ENCODE results near the gene GH2.
"Not testable (repeated sequence)": the region's sequence is repeated elsewhere in the genome, so short reads cannot be mapped to it uniquely, and the experiment has no call there.

GH2 gene

DNA sequence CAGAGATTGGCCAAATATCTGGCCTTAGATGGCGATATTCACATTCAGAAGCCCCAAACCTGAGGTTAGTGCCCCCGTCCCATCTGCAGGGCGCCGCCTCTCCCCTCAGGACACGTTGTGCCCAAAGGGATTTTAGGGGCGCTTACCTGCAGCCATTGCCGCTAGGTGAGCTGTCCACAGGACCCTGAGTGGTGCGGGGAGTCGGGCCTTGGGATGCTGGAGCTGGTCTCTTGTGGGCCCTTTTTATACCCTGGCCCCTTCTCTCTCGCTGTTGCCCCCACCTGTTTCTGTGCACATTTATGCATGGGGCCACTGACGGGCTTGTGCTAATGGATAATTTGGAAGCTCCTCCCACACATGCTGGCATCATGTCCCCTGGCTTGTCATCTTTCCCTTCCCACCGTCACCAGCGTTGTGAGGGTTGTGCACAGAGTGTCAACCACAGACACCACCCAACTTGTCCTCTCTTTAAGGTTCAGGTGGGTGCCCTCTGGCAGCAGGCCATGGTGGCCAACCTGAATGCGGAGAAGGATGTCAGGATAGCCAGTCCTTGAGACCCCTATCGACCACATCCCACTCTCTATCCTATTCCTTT lies 29.4 kb upstream of the GH2 start, which contains the start of gene CSHL1:
Gene CSHL1 (minus strand): TSS at position 218 of the 595 bp plus-strand sequence. CDS start 62 bp downstream, at position 156.
- no peak for DNase-seq

DNA sequence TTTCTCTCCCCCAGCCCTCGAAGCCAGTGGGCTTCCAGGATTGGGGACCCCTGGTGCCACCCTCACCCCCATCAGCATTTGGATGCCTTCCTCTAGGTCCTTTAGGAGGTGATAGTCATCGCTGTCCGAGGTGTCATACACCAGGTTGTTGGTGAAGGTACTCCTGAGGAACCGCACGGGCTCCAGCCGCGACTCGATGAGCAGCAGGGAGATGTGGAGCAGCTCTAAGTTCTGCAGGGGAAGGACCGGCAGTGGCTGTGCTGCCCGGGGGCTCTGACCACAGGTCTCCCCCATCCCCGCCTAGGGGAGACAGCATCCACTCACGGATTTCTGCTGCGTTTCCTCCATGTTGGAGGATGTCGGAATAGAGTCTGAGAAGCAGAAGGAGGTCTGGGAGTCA lies 28.4 kb upstream of the GH2 start:
- DNase-seq: no peak

DNA sequence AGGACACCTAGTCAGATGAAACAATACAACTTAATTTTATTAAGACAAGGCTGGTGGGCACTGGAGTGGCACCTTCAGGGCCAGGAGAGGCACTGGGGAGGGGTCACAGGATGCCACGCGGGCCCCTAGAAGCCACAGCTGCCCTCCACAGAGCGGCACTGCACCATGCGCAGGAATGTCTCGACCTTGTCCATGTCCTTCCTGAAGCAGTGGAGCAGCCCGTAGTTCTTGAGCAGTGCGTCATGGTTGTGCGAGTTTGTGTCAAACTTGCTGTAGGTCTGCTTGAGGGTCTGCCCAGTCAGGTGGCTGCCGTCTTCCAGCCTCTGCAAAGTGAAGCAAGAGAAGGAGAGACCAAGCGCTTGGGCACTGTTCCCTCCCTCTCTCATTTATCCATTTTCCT lies 27.8 kb upstream of the GH2 start:
- DNase-seq: not testable (repeated sequence)

DNA sequence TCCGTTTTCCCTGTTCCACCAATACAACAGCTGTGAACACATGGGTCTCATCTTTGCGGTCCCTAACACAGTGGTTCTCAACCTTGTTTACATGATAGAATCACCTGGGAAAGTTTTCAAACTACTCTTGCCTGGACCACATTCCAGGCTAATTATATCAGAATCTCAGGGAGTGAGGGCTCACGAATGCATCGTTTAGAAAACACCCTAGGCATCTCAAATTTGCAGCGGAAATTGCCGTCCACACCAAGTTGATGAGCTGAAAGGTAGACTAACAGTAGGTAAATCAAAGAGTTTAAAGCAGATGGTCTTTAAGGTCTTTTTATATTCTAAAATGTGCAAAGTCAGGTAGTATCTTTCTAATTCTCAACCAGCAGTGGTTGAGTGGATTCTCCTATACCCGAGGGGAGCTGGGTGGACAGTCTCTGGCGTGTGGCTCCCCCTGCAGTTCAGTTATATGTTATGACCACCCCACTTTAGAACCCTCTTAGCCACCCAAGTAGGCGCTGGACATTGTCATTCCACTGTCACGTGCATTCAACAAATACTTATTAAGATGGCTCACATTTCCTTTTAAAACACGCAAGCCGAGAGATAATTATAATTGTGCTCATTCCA lies 25.5 kb upstream of the GH2 start:
- peak in 1 of 2 donors; percentile 22 for DNase-seq

DNA sequence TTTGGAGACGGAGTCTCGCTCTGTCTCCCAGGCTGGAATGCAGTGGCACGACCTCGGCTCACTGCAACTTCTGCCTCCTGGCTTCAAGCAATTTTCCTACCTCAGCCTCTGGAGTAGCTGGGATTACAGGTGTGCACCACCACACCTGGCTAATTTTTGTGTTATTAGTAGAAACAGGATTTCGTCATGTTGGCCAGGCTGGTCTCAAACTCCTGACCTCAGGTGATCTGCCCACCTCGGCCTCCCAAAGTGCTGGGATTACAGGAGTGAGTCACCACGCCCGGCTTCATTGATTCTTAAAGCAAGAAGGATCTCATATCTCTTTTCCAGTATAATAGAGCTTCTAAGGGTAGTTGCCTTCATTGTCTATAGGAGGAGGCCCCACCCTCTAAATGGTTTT lies 23.1 kb upstream of the GH2 start:
- not testable (repeated sequence) for DNase-seq

DNA sequence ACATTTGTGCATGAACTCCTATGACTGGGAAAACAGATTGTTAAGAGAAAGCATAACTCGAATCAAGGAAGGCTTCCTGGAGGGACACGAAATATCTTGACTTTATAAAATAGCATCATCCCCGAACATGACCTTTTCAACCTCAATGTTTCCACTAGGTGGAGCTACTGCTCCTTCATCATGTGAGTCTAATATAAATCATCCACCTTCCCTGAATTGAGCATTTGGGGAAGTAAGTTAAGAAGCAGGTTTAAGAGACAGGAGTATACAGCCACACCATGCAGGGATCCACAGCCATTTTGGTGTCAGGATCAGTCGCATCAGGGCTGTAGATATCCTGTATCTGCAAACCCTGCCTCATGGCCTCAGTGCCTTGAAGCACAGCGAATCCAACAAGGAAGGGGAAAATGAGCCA lies 22.1 kb upstream of the GH2 start:
- peak; percentile 5 to 37 for DNase-seq

DNA sequence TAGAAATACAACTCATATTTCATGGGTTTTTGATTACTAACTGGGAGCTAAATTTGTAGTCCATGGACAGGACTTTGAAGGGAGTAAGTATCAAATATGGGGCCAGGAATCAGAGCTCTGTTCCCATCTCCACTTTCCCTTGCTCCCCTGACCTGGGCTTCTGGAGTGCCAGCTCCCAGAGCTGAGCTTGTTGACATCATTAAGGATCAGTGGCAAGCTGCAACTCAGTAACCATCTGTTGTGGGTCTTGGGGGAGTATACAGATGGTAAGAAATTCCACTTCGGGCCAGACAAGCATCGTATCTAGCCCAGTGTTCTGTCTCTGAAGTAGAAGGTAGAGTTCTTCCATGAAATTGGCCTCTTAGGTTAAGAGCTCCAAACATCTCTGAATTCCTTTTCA lies 20.2 kb upstream of the GH2 start:
- DNase-seq: not testable (repeated sequence)

DNA sequence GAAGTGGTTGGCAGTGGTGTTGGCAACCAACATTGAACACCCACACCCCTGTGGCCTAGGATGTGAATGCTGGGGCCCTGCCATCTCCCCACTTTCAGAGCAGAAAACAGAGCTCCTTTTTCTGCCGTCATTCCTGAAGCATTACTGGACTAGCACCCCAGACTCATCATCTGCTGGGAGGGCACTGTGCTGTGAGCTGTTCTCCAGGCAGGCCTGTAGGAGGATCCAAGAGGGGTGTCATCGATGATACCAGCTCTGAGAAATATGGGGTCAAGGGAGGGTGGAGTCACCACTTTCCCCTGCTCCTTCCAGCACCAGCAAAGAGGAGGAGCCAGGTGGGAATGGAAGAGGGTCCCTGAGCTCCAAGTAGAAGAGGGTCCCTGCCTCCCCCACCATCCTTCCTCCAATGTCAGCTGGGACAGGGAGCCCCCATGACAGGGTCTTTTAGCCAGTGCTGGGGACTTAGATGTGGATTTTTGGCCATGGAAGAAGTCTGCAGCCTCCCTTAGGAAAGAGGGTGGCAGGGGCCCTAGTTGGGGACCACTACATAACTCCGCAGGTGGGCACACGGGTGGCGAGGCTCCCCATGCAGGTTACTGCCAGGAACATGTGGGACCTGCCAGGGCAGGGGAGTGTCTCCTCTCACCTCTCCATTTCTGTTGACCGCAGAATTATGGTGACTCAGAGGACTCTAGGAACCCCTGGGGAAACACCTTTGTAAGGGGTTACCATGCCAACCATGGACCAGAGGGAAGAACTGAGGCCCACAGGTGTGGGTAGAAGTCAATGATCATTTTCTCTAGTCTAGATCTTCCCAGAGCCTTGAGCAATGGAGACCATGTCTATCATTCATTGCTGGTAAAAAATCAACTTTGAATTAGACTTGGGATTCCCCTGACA lies 17.4 kb upstream of the GH2 start:
- DNase-seq: not testable (repeated sequence)

DNA sequence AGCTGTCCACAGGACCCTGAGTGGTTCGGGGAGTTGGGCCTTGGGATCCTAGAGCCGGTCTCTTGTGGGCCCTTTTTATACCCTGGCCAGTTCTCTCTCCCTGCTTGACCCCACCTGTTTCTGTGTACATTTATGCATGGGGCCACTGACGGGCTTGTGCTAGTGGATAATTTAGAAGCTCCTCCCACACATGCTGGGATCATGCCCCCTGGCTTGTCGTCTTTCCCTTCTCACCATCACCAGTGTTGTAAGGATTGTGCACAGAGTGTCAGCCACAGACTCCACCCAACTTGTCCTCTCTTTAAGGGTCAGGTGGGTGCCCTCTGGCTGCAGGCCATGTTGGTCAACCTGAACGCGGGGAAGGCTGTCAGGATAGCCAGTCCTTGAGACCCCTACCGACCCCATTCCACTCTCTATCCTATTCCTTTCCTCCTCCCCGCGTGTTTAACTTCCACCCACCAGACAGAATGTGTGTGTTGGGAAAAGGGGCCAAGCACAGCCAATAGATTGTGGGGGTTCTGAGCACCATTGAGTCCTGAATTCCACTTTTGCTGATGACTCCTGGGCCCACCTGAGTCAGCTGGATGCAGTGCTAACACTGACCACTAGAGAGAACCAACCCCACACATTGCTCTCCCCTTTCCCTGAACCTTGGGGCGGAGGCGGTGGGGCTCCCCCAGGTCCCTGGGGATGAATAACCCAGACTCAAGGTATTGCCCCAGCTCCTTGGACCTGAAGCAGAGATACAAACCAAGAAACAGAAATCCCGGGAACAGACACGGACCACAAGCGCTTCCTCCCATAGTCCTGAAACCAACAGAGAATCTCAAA lies 15.0 kb upstream of the GH2 start, which contains the start of gene CSH1:
Gene CSH1 (minus strand): TSS at position 51 of the 831 bp plus-strand sequence. CDS start 63 bp downstream, outside the sequence.
- not testable (repeated sequence) for DNase-seq

DNA sequence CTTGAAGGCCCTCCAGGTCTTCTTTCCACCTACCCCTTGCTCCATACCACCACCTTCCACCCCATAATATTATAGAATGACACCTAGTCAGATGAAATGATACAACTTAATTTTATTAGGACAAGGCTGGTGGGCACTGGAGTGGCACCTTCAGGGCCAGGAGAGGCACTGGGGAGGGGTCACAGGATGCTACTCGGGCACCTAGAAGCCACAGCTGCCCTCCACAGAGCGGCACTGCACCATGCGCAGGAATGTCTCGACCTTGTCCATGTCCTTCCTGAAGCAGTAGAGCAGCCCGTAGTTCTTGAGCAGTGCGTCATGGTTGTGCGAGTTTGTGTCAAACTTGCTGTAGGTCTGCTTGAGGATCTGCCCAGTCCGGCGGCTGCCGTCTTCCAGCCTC lies 13.1 kb upstream of the GH2 start:
- not testable (repeated sequence) for DNase-seq

DNA sequence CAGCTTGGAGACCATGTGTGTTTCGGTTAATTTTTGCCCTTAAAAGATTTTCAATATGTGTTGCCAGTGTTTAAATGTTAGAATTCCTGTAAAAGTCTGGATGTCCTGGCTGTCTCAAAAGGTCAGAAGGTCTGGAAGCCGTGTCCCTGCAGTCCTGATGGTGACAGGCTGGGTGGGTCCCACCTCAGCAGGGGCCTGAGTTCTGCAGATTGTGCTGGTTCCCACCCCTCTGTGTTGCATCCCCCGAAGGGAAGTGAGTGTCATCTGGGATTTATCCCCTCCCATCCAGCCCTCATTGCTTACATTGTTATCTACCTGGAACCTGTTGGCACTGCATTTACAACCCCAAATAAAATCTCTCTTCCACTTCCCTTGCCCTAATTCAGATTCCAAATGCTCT lies 12.3 kb upstream of the GH2 start:
- not testable (repeated sequence) for DNase-seq

DNA sequence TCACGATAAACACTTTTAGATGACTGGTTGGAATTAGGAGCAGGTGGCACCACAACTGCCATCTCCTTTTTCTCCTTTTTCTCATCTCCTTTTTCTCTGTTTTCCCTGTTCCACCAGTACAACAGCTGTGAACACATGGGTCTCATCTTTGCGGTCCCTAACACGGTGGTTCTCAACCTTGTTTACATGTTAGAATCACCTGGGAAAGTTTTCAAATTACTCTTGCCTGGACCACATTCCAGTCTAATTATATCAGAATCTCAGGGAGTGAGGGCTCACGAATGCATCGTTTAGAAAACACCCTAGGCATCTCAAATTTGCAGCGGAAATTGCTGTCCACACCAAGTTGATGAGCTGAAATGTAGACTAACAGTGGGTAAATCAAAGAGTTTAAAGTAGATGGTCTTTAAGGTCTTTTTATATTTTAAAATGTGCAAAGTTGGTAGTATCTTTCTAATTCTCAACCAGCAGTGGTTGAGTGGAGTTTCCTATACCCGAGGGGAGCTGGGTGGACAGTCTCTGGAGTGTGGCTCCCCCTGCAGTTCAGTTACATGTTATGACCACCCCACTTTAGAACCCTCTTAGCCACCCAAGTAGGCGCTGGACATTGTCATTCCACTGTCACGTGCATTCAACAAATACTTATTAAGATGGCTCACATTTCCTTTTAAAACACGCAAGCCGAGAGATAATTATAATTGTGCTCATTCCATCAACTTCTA lies 10.7 kb upstream of the GH2 start:
- not testable (repeated sequence) for DNase-seq

DNA sequence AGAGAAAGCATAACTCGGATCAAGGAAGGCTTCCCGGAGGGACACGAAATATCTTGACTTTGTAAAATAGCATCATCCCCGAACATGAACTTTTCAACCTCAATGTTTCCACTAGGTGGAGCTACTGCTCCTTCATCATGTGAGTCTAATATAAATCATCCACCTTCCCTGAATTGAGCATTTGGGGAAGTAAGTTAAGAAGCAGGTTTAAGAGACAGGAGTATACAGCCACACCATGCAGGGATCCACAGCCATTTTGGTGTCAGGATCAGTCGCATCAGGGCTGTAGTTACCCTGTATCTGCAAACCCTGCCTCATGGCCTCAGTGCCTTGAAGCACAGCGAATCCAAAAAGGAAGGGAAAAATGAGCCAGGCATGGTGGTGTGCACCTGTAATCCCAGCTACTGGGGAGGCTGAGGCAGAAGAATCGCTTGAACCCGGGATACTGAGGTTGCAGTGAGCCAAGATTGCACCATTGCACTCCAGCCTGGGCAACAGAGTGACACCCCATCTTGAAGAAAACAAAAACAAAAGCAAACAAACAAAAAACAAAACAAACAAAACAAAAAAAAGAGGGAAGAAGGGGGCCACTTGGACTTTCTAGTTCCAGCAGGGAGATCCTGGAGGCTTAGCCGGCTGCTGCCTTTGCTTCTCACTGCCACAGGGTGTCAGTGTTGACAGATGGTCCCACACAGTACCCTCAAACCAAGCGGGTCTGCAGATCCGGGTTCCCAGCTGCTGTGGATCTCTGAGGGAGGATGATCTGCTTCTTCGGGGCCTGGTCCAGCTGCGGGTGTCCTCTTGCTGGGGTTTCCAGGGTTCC lies 7.5 kb upstream of the GH2 start:
- peak; percentile 27 to 32 for DNase-seq

DNA sequence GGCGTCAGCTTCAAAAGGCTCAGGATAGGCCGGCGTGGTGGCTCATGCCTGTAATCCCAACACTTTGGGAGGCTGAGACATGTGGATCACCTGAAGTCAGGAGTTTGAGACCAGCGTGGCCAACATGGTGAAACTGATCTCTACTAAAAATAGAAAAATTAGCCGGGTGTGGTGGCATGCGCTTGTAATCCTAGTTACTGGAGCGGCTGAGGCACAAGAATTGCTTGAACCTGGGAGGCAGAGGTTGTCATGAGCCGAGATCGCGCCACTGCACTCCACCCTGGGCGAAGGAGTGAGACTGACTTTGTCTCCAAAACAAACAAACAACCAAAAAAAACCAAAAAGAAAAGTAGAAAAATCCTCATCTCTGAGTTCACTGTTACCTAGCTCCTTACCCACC lies 3.4 kb upstream of the GH2 start:
- not testable (repeated sequence) for DNase-seq

DNA sequence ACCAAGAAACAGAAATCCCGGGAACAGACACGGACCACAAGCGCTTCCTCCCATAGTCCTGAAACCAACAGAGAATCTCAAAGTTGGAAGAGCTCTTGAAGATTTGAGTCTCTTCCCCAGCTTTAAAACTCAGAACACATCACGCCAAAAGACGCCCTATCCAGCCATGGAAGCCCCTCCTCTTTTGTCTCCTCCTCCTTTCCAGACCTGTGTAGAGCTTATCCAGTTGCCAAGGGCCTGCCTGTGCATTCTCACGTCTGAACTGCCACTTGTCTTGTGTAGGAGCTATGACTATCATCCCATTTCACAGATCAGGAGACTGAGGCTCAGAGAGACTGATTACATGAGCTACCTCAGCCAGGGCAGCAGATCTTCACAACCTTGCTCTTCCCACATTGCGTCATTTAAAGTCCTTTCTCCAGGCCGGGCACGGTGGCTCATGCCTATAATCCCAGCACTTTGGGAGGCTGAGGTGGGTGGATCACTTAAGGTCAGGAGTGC lies 932 bp upstream of the GH2 start:
- not testable (repeated sequence) for DNase-seq

DNA sequence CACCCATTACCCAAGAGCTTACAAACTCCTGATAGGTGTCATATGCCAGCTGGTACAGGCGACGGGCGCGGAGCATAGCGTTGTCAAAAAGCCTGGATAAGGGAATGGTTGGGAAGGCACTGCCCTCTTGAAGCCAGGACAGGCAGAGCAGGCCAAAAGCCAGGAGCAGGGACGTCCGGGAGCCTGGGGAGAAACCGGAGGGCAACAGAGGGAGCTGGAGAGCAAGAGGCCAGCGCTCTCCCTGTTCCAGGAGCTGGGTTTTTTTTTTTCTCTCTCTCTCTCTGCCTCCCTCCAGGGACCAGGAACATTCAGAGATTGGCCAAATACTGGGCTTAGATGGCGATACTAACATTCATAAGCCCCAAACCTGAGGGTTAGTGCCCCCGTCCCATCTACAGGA lies 407 bp downstream of the GH2 start:
- not testable (repeated sequence) for DNase-seq

DNA sequence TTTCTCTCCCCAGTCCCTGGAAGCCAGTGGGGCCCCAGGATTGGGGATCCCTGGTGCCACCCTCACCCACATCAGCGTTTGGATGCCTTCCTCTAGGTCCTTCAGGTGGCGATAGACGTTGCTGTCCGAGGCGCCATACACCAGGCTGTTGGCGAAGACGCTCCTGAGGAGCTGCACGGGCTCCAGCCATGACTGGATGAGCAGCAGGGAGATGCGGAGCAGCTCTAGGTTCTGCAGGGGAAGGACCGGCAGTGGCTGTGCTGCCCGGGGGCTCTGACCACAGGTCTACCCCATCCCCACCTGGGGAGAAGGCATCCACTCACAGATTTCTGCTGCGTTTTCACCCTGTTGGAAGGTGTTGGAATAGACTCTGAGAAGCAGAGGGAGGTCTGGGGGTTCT lies 1.0 kb downstream of the GH2 start:
- DNase-seq: no peak

DNA sequence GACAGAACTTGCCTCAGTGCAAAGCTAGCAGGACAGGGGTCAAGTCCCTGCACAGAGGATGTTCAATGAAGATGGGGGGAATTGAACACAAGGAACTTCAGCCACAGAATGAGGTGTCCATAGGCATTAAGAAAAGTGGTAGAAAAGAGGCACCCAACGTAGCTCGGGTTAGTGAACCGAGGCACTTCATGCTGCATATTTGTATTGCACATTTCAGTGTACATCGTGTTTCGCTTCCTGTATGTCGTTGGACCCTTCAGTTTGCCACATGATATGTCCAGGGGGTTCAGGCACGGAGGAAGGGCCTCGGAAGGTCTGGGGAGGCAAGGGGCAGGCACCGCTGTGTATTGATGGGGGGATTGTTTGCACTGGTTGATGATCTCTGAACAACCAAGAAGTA lies 3.3 kb downstream of the GH2 start:
- DNase-seq: not testable (repeated sequence)

DNA sequence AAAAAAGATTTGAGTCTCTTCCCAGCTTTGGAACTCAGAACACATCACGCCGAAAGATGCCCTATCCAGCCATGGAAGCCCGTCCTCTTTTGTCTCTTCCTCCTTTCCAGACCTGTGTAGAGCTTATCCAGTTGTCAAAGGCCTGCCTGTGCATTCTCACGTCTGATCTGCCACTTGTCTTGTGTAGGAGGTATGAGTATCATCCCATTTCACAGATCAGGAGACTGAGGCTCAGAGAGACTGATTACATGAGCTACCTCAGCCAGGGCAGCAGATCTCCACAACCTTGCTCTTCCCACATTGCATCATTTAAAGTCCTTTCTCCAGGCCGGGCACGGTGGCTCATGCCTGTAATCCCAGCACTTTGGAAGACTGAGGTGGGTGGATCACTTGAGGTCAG lies 7.1 kb downstream of the GH2 start:
- DNase-seq: not testable (repeated sequence)

DNA sequence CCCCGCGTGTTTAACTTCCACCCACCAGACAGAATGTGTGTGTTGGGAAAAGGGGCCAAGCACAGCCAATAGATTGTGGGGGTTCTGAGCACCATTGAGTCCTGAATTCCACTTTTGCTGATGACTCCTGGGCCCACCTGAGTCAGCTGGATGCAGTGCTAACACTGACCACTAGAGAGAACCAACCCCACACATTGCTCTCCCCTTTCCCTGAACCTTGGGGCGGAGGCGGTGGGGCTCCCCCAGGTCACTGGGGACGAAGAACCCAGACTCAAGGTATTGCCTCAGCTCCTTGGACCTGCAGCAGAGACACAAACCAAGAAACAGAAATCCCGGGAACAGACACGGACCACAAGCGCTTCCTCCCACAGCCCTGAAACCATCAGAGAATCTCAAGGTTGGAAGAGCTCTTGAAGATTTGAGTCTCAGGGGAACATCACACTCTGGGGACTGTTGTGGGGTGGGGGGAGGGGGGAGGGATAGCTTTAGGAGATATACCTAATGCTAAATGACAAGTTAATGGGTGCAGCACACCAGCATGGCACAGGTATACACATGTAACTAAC lies 7.6 kb downstream of the GH2 start:
- not testable (repeated sequence) for DNase-seq
